ENCODE data around the gene GNAQ. TPM values are rescaled to one million over a fixed set of nuclear protein-coding genes. Genes with fewer than 3 reads are reported as not detected.

Gene GNAQ
- total RNA-seq, 1 experiment from 2014 or later, result 48.6 TPM

DNA sequence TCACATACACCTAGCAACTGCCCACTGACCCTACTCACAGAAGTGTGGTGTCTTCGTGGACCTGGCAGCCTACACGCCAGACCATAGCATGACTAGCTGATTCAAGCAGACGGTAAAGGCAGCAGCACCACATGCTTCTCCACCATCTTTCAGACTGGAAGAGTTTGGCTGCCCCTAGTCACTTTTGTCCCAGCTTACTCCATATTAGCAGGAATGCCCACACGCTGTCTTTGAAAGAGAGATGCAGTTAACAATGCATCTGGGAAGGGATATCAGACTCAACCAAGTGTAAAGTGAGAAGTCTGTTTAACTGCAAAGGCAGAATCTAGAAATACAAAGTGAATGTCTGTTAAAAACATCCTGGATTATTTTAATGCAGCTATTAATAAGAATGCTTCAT is 206.2 kb downstream of the GNAQ start:
- Mint-ChIP-seq H3K27ac (peak overlapping the region in 1 of 3 experiments; percentile 84; a peak in 2 of 7 replicates), H3K9me3 (no peaks in the 10 kb centered on the region), H3K36me3 (ENCODE audit: insufficient read depth in 1 of 3, low read depth in 3 of 3) (no peaks in the 10 kb centered on the region), H3K4me1 (peaks cover 0 to 3% of the 10 kb centered on the region in 2 experiments; a peak in 3 of 4 replicates), H3K4me3 (no peak overlapping the region), H3K27me3 (ENCODE audit: low read depth) (no peaks in the 10 kb centered on the region)
- Histone ChIP-seq H4K91ac (ENCODE audit: insufficient read length, low read depth, low read length) (no peak overlapping the region), H3K18ac (ENCODE audit: insufficient read length, low read depth, low read length) (no peak overlapping the region), H3K14ac (ENCODE audit: insufficient read depth, low read length) (no peak overlapping the region), H3K27ac (ENCODE audit: insufficient read length, low read depth, low read length) (no peak overlapping the region), H3K56ac (ENCODE audit: insufficient read length, low read depth, low read length) (no peak overlapping the region), H3K9ac (ENCODE audit: extremely low read depth, insufficient read length, low read length) (no peak overlapping the region), H2AFZ (ENCODE audit: low read length) (no peak overlapping the region), H4K20me1 (ENCODE audit: control insufficient read depth, insufficient read depth, insufficient read length) (no peaks in the 10 kb centered on the region), H3K4me1 (ENCODE audit: insufficient read depth, low read length) (no peaks in the 10 kb centered on the region), H2BK15ac (ENCODE audit: low read depth, low read length) (no peak overlapping the region), H2AK5ac (ENCODE audit: insufficient read length, low read length) (no peak overlapping the region), H2BK20ac (ENCODE audit: low read depth, low read length, poor library complexity, severe bottlenecking) (no peak overlapping the region), H3T11ph (ENCODE audit: low read length) (no peak overlapping the region), H3K9me3 (ENCODE audit: control insufficient read depth, low read depth, low read length) (no peaks in the 10 kb centered on the region), H4K5ac (ENCODE audit: insufficient read length, low read depth, low read length) (no peak overlapping the region), H3K27me3 (ENCODE audit: insufficient read depth, low read length) (no peaks in the 10 kb centered on the region), H3K79me2 (ENCODE audit: insufficient read depth, low read length) (no peaks in the 10 kb centered on the region; the same call in 1 of the 2 replicates), H3K79me1 (ENCODE audit: insufficient read depth, low read depth, low read length, poor library complexity, severe bottlenecking) (no peaks in the 10 kb centered on the region), H3K23me2 (ENCODE audit: insufficient read length, low read depth, low read length, poor library complexity, severe bottlenecking) (no peaks in the 10 kb centered on the region), H4K8ac (replicated peaks; ENCODE audit: insufficient read length, low read depth, low read length) (no peak overlapping the region), H3K4me2 (ENCODE audit: insufficient read depth, insufficient read length, low read length) (no peak overlapping the region), H3K4ac (ENCODE audit: low read depth, low read length) (no peak overlapping the region), H2BK120ac (ENCODE audit: low read depth, low read length, poor library complexity, severe bottlenecking) (no peak overlapping the region), H2BK5ac (ENCODE audit: insufficient read length, low read length) (no peak overlapping the region), H3K23ac (ENCODE audit: insufficient read length, low read depth, low read length) (no peak overlapping the region), H2BK12ac (ENCODE audit: insufficient read length, low read depth, low read length) (no peak overlapping the region)
- no CpG with 5 or more reads among the region's 4 CpGs for WGBS (ENCODE audit: extremely low coverage, insufficient read length, low lambda C conversion rate)
- no peak for TF ChIP-seq CTCF (conservative IDR thresholded peaks at IDR 0.05)
- no peak for DNase-seq
